ENCODE results near the gene TBX3.

Gene TBX3

DNA sequence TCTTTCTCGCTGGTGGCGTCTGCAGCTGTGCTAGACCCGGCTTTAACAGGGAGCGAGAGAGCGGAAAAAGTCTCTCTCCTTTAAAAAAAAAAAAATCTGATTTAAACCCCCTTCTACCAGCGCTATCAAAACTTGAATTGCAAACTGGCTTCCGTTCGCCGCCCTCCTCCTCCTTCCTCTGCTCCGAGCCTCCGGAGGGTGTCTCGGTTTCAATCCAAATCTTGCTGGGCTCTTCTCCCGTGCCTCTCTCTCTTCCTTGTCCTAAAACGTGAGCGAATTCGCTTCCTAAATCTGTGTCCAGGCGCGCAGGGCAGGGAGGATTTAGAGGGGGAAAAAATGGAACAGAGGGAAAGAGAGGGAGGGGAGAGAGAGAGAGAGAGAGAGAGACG, 272 bp downstream of the TBX3 start:
- in situ Hi-C loops (cut with HindIII; ENCODE audit: low sequenced_read_pairs) = no loop called here

DNA sequence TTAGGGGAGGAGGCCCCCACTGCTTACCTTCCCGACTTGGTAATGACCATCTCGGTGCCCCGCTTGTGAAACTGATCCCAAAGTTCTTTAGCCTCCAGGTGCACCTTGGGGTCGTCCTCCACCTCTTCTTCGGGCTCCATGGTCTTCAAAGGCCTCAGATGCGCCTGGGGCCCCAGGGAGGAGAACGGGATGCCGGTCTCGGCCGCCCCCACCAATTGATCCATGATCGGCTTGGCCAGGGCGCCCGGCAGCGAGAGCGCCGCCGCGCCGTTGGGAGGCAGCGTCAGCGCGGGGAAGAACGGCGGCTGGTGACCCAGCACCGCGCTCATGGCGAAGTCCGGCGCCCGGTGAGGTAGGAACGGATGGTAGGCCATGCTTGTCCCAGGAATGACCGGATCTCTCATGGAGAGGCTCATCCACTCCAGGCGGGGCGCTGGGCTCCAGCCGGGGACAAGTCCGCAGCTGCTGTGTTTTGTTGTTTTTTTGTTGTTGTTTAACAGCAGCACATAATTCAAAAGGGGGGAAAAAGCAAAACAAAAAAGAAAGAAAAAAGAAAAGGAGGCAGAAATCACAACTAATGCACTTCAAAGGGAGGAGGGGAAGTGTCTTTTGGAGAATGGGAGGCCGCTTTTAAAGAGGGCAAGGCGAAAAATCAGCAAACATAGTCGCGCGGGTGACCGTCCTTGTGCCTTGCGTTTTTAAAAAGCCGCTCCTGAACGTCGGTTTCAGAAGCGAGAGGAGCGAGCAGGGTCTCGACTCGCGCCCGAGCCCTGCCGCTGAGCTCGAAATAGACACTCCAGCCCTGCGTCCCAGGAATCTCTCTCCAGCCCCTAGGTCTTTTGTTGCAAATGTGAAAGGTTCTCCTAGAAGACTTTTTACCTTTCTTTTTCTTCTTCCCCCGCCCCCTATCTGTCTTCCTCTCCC, 928 bp downstream of the TBX3 start:
- in situ Hi-C loops (cut with HindIII; ENCODE audit: low sequenced_read_pairs) = no loop called here

DNA sequence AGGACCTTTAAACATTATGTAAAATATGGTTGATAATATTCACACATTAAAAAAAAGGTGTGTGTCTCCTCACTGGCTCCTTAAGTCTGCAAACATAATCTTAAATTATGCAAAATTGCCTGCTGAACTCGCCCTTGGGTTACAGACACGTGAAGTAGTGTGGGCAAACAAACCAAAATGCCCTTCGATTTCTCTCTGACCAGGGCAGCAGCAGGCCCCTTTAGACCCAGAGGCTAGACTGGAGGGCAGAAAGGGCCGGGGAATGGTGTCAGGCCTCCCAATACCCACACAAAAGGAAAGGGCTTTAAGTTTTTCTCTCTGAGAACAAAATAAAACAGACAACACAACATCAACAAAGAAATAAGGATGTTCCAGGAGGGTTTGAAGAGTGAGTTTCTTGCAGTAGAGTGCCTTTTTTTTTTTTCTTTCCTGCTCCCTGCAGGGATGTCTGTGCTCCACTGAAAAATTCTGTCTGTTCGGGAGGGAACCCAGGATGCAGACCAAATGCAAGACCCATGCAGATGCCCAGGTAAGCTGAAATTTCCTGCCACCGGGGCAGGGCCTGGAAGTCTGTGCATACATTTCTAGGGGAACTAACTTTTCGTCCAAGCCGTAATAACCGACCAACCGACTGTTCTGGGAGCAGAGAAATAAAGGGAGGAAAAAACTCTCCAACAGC, 1.7 kb downstream of the TBX3 start:
- in situ Hi-C loops (cut with HindIII; ENCODE audit: low sequenced_read_pairs) = no loop called here

DNA sequence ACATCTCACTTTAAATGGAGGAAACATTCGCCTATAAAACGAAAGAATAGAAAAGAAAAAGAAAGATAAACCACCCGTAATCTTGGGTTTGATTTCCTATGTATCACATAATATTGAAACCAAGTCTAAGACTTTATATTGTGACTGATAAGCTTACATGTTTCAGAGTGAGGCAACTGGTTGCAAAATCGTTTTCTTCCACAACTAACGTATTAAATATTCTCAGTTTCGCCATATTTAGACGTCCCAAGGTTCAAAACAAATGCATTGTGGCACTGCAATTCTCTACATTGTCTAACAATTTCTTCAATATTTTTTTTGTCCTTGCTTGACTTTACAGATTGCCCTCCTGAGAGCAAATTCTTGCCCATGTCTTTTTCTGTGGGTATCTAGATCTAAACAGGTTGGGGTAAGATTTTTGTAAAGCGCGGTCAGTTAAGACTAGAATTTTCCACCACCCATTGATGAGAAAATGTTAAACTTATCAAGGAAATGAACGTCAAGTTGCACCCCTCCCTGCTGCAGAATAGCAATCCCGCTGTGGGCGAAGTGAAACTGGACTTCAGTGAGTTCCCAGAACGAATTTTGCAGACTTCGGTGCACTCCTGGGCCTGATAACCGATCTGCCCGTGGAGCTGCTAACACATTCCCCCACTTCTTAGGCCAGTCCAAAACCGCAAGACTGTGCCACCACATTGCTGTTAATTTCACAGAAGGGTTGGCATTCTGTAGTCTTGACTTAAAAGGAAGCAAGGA, 2.7 kb downstream of the TBX3 start:
- in situ Hi-C loops (cut with HindIII; ENCODE audit: low sequenced_read_pairs) = no loop called here

DNA sequence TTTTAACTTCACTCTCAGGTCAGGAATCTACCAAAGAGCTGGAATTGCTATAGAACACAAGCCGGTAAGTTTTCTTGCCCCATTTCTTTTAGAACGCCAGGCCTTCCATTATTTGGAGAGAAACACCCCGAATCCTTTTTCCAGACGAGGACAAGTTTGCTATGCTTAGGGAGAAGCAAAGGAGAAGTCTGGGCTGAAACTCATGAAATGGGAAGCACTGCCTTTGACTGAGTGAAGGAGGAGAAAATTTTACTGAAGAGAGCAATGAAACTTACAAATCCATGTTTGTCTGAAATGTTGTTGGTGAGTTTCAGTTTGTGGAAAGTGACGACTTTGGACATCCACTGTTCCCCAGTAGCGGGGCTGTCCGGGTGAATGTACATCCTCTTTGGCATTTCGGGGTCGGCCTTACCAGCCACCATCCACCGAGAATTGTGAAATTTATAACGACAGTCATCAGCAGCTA, 3.3 kb downstream of the TBX3 start:
- in situ Hi-C loops (cut with HindIII; ENCODE audit: low sequenced_read_pairs) = no loop called here

DNA sequence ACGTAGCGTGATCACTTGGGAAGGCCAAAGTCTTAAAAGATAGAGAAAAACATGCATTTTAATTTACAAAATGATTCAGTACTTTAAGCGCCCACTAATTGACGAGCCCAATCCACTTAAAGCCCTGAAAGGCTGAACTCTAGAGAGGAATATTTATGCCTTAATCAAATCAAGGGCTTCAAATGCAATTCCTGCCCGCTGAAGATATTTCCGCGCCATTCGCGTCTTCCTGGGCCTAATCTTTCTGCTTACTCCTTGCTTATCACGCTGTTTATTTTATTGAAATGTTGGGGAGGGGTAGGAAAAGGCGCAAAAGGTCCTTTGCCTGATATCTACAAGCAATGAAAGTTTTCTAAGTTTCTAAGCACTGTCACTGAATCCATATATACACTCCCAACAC, 4.0 kb downstream of the TBX3 start:
- in situ Hi-C loops (cut with HindIII; ENCODE audit: low sequenced_read_pairs) = no loop called here

DNA sequence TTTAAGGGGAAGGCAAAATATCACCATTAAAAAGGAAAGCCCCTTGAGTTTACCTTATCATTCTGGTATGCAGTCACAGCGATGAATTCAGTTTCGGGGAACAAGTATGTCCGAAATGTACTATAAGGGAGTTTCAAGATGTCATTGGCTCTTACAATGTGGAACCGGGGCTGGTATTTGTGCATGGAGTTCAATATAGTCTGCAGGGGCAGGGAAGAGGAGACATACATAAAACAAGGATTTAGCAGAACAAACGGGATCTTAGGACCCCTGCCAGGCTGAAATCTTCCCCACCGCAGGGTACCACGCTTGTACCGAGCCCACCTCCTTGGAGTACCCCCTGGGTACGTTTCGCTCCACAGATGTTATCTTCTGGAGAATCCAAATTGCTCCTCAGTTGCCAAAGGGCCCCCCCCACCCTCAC, 4.5 kb downstream of the TBX3 start:
- in situ Hi-C loops (cut with HindIII; ENCODE audit: low sequenced_read_pairs) = no loop called here

DNA sequence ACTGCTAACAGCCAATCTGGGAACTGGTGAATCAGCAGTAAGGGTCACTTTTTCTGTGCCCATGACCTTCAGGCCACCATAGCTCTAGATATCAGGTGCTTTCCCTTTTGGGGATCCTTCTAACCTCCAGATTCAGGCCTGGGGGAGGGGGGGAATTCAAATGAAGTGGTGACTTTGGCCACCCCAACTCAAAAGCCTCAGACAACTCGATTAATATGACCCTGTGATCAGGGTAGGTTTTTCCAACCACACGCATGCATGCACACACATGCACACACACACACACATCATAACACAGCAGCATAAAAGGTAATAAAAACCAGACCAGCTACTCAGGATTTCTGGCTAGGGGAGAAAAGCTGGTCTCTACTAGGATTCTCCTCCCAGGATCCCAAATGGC, 5.3 kb downstream of the TBX3 start:
- in situ Hi-C loops (cut with HindIII; ENCODE audit: low sequenced_read_pairs) = no loop called here

DNA sequence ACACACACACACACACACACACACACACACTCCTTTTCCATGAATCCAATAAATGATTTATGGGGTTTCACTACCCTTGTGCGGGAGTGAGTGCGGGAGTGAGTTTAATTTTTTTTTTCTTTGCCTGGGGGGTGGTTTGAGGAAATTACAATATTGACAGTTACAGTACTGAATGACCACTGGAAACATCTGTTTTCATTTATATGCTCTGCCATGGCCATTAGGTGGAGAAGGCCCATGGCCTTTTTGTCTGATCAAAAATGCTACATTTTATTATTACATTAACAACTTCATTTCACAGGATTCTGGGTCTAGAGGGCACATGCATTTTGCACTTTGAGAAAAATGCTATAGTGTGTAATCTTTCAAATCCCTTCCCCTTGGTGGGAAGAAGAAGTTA, 5.9 kb downstream of the TBX3 start:
- in situ Hi-C loops (cut with HindIII; ENCODE audit: low sequenced_read_pairs) = no loop called here

DNA sequence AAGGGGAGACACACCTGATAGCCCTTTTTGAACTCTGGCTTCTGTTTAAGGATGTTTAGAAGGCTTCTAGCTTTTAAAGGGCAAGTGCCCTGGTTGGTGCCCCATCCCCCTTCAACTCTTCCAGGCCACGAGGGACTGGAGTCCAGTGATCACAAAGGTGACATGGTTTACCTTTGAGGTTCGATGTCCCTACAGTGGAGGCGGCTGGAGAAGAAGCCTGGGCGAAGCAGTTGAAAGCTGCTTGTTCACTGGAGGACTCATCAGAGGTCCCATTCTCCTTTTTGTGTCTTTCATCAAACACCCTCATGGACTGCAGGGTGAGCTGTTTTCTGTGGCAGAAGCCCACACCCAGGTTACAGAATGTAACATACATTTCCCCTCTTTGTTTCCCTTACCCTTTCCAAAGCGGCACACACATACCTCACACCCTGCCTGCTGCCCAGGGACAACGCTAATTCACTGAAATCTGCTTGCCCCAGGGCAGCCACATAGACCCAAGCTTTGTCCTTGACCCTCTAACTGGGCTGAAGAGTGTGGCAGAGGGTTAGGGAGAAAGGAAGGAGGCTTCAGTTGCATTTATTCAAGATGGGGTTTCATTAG, 7.7 kb downstream of the TBX3 start:
- in situ Hi-C loops (cut with HindIII; ENCODE audit: low sequenced_read_pairs) = no loop called here

DNA sequence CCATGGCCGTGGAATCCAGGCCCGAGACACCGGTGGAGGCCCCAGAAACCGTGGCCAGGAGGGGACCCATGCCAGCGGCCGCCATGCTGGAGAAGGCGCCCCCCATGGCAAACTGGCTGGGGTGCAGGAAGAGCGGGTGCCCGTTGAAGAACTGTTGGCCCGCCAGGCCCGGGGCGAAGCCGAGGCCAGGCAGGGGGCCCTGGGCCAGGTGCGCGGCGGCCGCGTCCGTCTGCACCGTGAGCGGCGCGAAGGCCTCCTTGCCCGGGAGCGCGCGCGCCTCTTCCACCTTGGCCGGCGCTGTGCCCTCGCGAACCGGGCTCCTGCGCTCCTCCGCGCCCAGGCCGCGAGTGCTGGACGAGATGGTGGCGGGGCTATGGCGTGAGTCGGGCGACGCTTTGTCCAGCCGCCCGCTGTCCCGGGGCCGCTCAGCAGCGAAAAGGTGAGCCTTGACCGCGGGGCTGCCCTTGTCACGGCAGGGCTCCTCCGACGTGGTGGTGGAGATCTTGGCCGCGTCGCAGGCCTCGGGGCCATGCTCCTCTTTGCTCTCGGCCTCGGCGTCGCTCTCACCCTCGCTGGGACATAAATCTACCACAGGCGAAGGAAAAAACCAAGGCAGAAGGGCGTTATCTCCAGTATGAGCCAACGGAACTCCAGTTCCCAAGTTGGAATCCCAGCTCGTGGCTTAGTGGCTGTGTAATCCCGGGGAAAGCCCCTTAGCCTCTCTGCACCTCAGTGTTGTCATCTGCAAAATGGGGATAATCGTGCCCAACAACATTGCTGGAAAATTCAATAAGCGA, 9.5 kb downstream of the TBX3 start:
- in situ Hi-C loops (cut with HindIII; ENCODE audit: low sequenced_read_pairs) = no loop called here

DNA sequence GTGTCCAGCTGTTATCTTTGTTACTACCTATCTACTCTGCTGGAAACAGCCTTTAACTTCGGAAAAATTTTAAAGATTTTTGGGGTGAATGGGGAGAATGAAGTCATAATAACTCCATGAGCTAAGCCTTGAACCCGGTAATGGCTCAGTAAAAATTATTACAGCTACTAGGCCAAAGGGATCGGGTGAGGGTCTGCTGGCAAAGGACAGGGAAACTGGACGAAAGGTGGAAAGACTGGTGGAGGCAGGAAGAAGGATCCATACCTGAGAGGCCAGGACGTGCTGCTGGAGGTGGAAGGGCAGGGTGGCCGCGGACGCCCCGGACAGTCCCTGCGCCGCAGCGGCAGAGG, 10.1 kb downstream of the TBX3 start:
- in situ Hi-C loops (cut with HindIII; ENCODE audit: low sequenced_read_pairs) = no loop called here

DNA sequence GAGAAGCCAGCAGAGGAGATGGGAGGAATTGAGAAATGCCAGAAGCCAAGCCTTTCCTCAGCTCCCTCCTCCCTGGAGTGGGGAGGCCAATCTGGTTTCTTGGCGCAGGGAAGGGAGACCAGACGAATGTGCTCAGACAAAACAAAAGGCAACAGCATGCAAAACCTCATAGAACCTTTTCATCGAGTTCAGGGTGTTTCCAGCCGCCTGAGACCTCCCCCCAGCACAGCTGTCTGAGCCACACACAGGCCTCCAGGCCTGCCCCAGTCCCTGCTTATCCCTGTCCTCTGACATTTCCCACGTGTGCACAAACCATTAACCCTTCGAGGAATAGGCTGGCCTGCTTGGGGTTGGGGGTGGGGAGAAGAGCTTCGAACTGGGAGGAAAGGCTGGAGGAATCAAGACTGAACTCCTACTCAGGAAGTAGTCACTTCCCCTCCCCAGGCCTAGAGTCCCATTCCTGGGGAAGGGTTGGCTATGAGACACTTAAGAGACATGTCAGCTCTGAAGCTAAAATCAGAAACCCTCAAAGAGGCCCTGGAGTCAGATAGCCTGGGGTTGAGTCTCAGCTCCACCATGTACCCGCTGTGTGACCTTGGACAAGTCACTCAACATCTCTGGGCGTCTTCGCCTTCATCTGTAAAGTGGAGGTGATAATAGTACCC, 10.7 kb downstream of the TBX3 start:
- in situ Hi-C loops (cut with HindIII; ENCODE audit: low sequenced_read_pairs) = no loop called here

DNA sequence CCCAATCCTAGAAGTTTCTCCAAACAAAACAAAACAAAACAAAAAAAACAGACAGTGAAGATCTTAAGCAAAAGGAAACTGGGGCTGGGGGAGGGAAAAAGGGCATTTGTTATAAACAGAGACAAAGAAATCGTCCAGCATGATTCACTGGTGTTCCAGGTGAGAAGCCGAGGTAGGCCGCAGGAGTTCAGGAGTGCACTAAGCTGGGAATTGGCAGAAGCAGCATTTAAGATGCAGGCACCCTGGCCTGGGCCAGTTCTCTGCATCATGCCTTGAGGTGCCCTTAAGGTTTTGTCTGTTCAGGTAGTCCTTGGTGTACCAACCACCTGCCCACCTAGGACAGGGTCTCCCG, 11.2 kb downstream of the TBX3 start:
- in situ Hi-C loops (cut with HindIII; ENCODE audit: low sequenced_read_pairs) = no loop called here

DNA sequence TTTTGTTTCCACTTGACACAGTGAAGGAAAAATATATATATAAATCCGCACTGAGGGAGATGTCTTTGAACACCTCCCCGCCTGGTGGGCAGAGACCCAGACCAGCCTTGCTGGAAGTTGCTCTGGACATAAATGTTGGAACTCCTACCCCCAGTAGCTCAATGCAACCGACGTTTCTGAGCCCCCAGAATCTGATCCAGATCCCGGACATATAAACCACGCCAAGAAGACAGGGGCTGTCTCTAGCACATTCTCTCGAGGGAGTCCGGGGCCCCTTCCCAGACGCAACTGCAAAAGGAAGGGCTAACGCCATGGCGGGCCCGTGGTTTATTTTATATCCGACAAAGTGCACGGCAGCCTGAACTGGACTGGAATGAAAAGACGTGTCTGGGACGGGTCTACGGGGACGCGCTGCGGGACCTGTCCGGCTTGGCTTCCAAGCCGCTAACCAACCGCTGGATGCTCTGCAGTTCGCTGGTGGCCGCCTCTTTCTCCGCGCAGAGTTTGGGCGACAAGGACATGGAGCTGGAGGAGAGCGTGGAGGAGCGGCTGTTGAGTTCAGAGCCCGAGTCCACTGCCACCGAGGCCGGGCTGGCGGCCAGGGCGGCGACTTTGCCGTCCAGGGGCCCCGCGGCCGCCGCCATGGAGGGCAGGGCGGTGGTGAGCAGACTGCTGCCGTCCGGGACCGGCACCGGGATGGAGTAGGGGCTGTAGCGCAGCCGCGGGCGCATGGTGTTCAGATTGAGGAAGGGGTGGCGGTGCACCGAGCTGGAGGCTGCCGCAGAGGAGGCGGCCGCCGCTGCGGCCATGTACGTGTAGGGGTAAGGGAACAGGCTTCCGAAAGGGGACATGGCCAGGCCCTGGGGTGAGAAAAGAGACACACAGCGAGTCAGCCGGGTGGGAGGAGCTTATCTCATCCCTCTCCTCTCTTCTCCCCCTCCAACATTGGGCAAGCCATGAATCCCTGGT, 12.2 kb downstream of the TBX3 start:
- in situ Hi-C loops (cut with HindIII; ENCODE audit: low sequenced_read_pairs) = no loop called here

DNA sequence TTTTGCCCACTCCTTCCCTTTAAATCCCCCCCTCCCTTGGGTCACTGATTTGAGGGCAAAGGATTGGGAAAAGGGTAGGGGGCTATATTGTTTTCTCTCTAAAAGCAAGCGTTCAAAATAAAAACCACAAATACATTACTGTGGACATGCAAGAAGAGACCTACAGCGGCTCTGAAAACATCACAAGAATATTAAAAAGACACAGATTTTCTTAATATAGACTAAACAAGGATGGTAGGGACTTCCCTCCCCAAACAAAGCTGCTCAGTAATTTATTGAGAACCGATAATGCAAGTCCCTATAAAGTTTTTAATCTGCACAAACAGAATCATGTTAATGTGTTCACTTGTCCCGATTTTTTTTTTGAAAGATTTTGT, 12.9 kb downstream of the TBX3 start:
- in situ Hi-C loops (cut with HindIII; ENCODE audit: low sequenced_read_pairs) = no loop called here

DNA sequence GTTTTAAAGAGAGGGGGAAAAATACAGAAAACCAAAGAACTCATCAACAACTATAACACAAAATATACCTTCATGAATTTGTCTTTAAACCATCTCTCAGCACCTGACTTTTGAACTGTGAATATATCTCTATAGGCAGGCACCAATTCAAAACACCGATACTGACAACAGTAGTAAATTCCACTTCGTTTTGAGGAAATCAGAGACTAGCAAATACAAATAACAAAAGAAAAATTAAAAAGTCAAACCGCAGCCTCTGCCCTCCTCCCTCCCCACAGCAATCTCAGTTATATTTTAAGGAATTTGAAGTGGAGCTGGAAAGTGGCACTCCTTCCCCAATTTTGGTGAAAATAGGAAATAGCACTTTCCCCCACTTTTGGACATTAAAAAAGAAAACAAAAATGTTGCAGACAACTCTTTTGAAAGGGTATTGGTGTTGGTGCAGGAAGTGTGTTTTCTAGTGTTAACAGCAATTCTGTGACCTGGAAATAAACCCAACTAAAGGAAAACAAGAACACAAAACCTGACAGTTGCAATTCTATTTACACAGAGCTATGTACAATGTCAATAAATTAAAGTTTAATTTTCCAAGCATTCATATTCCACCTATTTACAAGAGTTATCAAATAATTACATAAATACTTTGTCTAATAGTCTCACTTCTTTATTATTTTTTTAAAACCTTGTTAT, 13.5 kb downstream of the TBX3 start:
- in situ Hi-C loops (cut with HindIII; ENCODE audit: low sequenced_read_pairs) = no loop called here

Measured in DLD1 (cell line).